K562 (cell line): Measurements from ENCODE around the gene TTC19. TPM values are rescaled to one million over a fixed set of nuclear protein-coding genes. Genes with fewer than 3 reads are reported as not detected.
A peak's percentile ranks its signal among the peaks of the same experiment; 100 is the strongest.

Source experiments
- ATAC-seq: fragments of 200-7000 bp; cut with Tn5 transposase; 3 replicates; pipeline ENCODE4 v1.9.1; 2020; ENCODE audit warnings: moderate library complexity
- BruUV-seq: library from RNA; stranded (reverse); fragments of 400-500 nt; replicated peaks from 2 replicates; lab custom pipeline; 2021; lab: Mats Ljungman, UMichigan
- CTCF ChIA-PET: fragments of 300-600 bp; formaldehyde crosslinking; extraction: SDS; loops from one replicate; lab custom pipeline; 2021; ENCODE audit warnings: low intra/inter-chr PET ratio; lab: Yijun Ruan, JAX
- POLR2A ChIA-PET: fragments of 300-600, 350-650 bp; sonication (Branson Sonifier 250); formaldehyde crosslinking; extraction: SDS; loops from one replicate; lab custom pipeline; 2021; ENCODE audit warnings: antibody characterized with exemption, inconsistent platforms; lab: Yijun Ruan, JAX
- DNase-seq, 4 experiments: peaks; one replicate each; pipeline versions ENCODE4 v3.0.0 to v3.0.0-alpha.2; 2011 to 2018; ENCODE audit warnings: low spot score in 3 of 4, mixed read lengths in 3 of 4; ENCODE audit errors: extremely low read depth in 1 of 4
- FAIRE-seq: peaks from 2 replicates; lab custom pipeline; 2011; peaks lifted over from hg19 to GRCh38; lab: Jason Lieb, UNC
- H2AFZ ChIP-seq: 2 replicates; pipeline ENCODE4 v1.6.0; 2011; ENCODE audit warnings: low read depth, low read length, control low read depth, inconsistent platforms
- H3K27ac ChIP-seq: fragments of 200-600 bp; 3 replicates; pipeline ENCODE4 v1.8.0; 2011; ENCODE audit warnings: low read depth, mild to moderate bottlenecking, control low read depth, inconsistent platforms, low read length, moderate library complexity, mixed read lengths; ENCODE audit errors: extremely low read depth
- H3K27me3 ChIP-seq, 2 experiments: fragments of 300-600 bp in 1 of 2; 2 replicates in 1 of 2; 3 replicates in 1 of 2; pipeline versions ENCODE4 v1.6.0 to v1.8.0; 2011; ENCODE audit warnings: inconsistent platforms in 2 of 2, low read length in 2 of 2, mild to moderate bottlenecking in 1 of 2, mixed read lengths in 1 of 2, moderate library complexity in 1 of 2; ENCODE audit not compliant: control insufficient read depth in 2 of 2, insufficient read depth in 2 of 2
- H3K36me3 ChIP-seq: fragments of 300-600 bp; 3 replicates; pipeline ENCODE4 v1.8.0; 2011; ENCODE audit warnings: mild to moderate bottlenecking, low read length, inconsistent platforms; ENCODE audit not compliant: control insufficient read depth, insufficient read depth
- H3K4me1 ChIP-seq, 2 experiments: fragments of 200-600 bp in 1 of 2; replicated peaks in 1 of 2; 2 replicates in 1 of 2; 3 replicates in 1 of 2; pipeline versions ENCODE4 v1.5.1 to v1.8.0; 2011; ENCODE audit warnings: inconsistent platforms in 2 of 2, low read length in 2 of 2, mild to moderate bottlenecking in 1 of 2, mixed read lengths in 1 of 2, moderate library complexity in 1 of 2; ENCODE audit not compliant: control insufficient read depth in 2 of 2, insufficient read depth in 2 of 2
- H3K4me2 ChIP-seq: 2 replicates; pipeline ENCODE4 v1.6.1; 2011; ENCODE audit warnings: low read length, control low read depth, inconsistent platforms, mixed read lengths; ENCODE audit not compliant: insufficient read depth
- H3K4me3 ChIP-seq: fragments of 200-600 bp; sonication (generic), shearing (Covaris generic); 2 replicates; pipeline ENCODE4 v1.5.1; 2016; ENCODE audit warnings: control low read depth, inconsistent platforms
- H3K79me2 ChIP-seq: fragments of 200-600 bp; 3 replicates; pipeline ENCODE4 v1.8.0; 2011; ENCODE audit warnings: low read length, inconsistent platforms; ENCODE audit not compliant: control insufficient read depth, insufficient read depth
- H3K9ac ChIP-seq, 2 experiments: 2 replicates each; pipeline versions ENCODE4 v1.6.0 to v1.6.1; 2011; ENCODE audit warnings: low read depth in 2 of 2, low read length in 2 of 2, control low read depth in 1 of 2, inconsistent platforms in 1 of 2, mild to moderate bottlenecking in 1 of 2, mixed read lengths in 1 of 2; ENCODE audit not compliant: insufficient read depth in 1 of 2
- H3K9me1 ChIP-seq: one replicate; pipeline ENCODE4 v1.6.0; 2011; ENCODE audit warnings: inconsistent platforms, mild to moderate bottlenecking, low read length, moderate library complexity; ENCODE audit not compliant: control insufficient read depth, insufficient read depth
- H3K9me3 ChIP-seq: replicated peaks from 2 replicates; pipeline ENCODE4 v1.5.1; 2011; ENCODE audit warnings: low read depth, low read length, inconsistent platforms; ENCODE audit not compliant: control insufficient read depth, insufficient read depth
- H4K20me1 ChIP-seq: replicated peaks from 2 replicates; pipeline ENCODE4 v1.6.1; 2011; ENCODE audit warnings: low read length, inconsistent platforms, mixed read lengths; ENCODE audit not compliant: control insufficient read depth, insufficient read depth
- ETV1 ChIP-seq: fragments of 450-650 bp; conservative IDR thresholded peaks from 2 replicates; pipeline ENCODE4 v1.6.1; 2016; ENCODE audit warnings: missing genetic modification characterization, control low read depth, low read depth, missing compliant biosample characterization
- HMBOX1 ChIP-seq: sonication (generic); IDR thresholded peaks from 2 replicates; pipeline ENCODE4 v1.6.1; 2016
- HNRNPL ChIP-seq: fragments of 200-400 bp; formaldehyde crosslinking; IDR thresholded peaks from 2 replicates; pipeline ENCODE4 v1.6.1; 2017; ENCODE audit warnings: low read depth, mild to moderate bottlenecking, low read length
- JUND ChIP-seq, 2 experiments: IDR thresholded peaks; 2 replicates in 1 of 2; 3 replicates in 1 of 2; pipeline ENCODE4 v1.6.1; 2011; ENCODE audit warnings: borderline replicate concordance in 2 of 2, low read depth in 2 of 2, low read length in 2 of 2, improper control_type of control experiment in 1 of 2, missing biosample characterization in 1 of 2, missing genetic modification characterization in 1 of 2, missing genetic modification reagents in 1 of 2
- NCOA1 ChIP-seq: fragments of 450-650 bp; IDR thresholded peaks from 2 replicates; pipeline ENCODE4 v1.6.1; 2016; ENCODE audit warnings: low read depth
- NFE2 ChIP-seq: IDR thresholded peaks from 2 replicates; pipeline ENCODE4 v1.6.1; 2014; ENCODE audit warnings: antibody characterized with exemption, low read depth
- POLR3A ChIP-seq: IDR thresholded peaks from 2 replicates; pipeline ENCODE4 v1.6.1; 2011; ENCODE audit warnings: borderline replicate concordance, mild to moderate bottlenecking, moderate library complexity; ENCODE audit not compliant: insufficient read length, insufficient read depth; ENCODE audit errors: extremely low read depth
- REST ChIP-seq, 2 experiments: fragments of 450-650 bp; formaldehyde crosslinking in 1 of 2; IDR thresholded peaks; 2 replicates each; pipeline versions ENCODE4 v1.4.0 to v1.6.1; 2014 to 2020; ENCODE audit warnings: mild to moderate bottlenecking in 2 of 2, borderline replicate concordance in 1 of 2, low read depth in 1 of 2
- TRIM28 ChIP-seq: fragments of 450-650 bp; IDR thresholded peaks from 2 replicates; pipeline ENCODE4 v1.6.1; 2017
- ZFP36 ChIP-seq: fragments of 150-350 bp; IDR thresholded peaks from 2 replicates; pipeline ENCODE4 v1.6.1; 2018; ENCODE audit warnings: low read length, low read depth; ENCODE audit not compliant: partially characterized antibody
- ZNF384 ChIP-seq: IDR thresholded peaks from 2 replicates; pipeline ENCODE4 v1.6.1; 2012; ENCODE audit warnings: low read depth, low read length, improper control_type of control experiment
- WGBS: fragments of 100-300 bp; shearing (Covaris generic); methylation state at CpG from one replicate; pipeline ENCODE4 v1.1.6; 2016; ENCODE audit warnings: low coverage, mixed read lengths; ENCODE audit not compliant: insufficient coverage; ENCODE audit errors: missing lambda C conversion rate; 5-methylcytosine and 5-hydroxymethylcytosine counted together
- in situ Hi-C: fragments of 300-500 bp; cut with MboI; formaldehyde crosslinking; loops from 4 replicates; pipeline ENCODE4 v1.15.0; 2018; ENCODE audit warnings: inconsistent platforms, mixed read lengths
- intact Hi-C: fragments of 100-400 bp; cut with micrococcal nuclease; formaldehyde crosslinking; loops from 2 replicates; pipeline ENCODE4 v1.14.2; 2022
- polyA plus RNA-seq, 8 experiments: library from polyadenylated mRNA; depleted of rRNA in 4 of 8; stranded (reverse) in 5 of 8; unstranded in 3 of 8; fragments of >200 nt; fragmentation: Nextera tagmentation in 2 of 8; fragmentation: Illumina TruSeq in 1 of 8; extraction: Ambion mirVana in 2 of 8; extraction: Trizol in 1 of 8; gene quantifications; 2 replicates each; pipeline versions ENCODE4 v1.2.1 to v1.2.3, GENCODE V29; 2011 to 2014; ENCODE audit warnings: inconsistent platforms in 1 of 8, missing spikeins in 1 of 8
- total RNA-seq, 7 experiments: library from RNA; depleted of rRNA in 6 of 7; stranded (reverse); fragments of >200 nt in 6 of 7; fragmentation: Illumina TruSeq in 2 of 7; extraction: Trizol in 2 of 7; gene quantifications; 2 replicates each; pipeline versions ENCODE4 v1.2.1 to v1.2.3, GENCODE V29; 2011 to 2021; ENCODE audit warnings: low replicate concordance in 1 of 7

Gene TTC19
- total and polyA plus RNA-seq, 9 of the 15 experiments (the other 6 are each of a cell fraction or from before 2014, with no cell fraction given): 8.1 to 60.8 (median 25.3) TPM

- intact Hi-C loops (no loop called here), in situ Hi-C loops (no loop called here)
- H4K20me1 ChIP-seq: no peaks in the 10 kb centered on the region
- TSS peak; percentile 36 for BruUV-seq
- ChIA-PET POLR2A (interaction anchor here (0.7 to 1.1 kb wide), 3 partner anchors 20 to 78 kb away, joined by 3 read pairs; no protein-coding TSS in a partner anchor), CTCF (no interaction called here)
- no peak overlapping the region for H3K4me3 ChIP-seq
- peaks cover 0 to 14% of the 10 kb centered on the region in 2 experiments; a peak in 2 of 5 replicates for H3K4me1 ChIP-seq
- H3K27me3 ChIP-seq: no peaks in the 10 kb centered on the region
- H2AFZ ChIP-seq: no peak overlapping the region
- H3K27ac ChIP-seq: peak overlapping the region; percentile 95
- FAIRE-seq (peak; percentile 84), ATAC-seq (peak; percentile 97), DNase-seq (peak; percentile 37 to 67 (median 53))
- H3K4me2 ChIP-seq: peak overlapping the region; percentile 9; the same call in 1 of the 2 replicates
- H3K9me3 ChIP-seq: no peaks in the 10 kb centered on the region
- H3K79me2 ChIP-seq: peaks cover 2% of the 10 kb centered on the region; the same call in 1 of the 3 replicates
- H3K9ac ChIP-seq: peak overlapping the region in 1 of 2 experiments; percentile 46; a peak in 2 of 4 replicates
- H3K36me3 ChIP-seq: peaks cover 89% of the 10 kb centered on the region
- WGBS: 54% methylated on average over 5 of the region's 5 CpGs
- no peaks in the 10 kb centered on the region for H3K9me1 ChIP-seq
- TF ChIP-seq JUND (IDR thresholded peaks at IDR 0.05; ENCODE audit: borderline replicate concordance, low read depth, low read length) (peak; percentile 96), JUND (tag; IDR thresholded peaks at IDR 0.05; ENCODE audit: borderline replicate concordance, low read depth, low read length) (peak; percentile 92), HNRNPL (no peak), REST (IDR thresholded peaks at IDR 0.05; ENCODE audit: borderline replicate concordance) (peak; percentile 13; the same call in 1 of the 2 replicates), REST (CRISPR knock-in tag; IDR thresholded peaks at IDR 0.05; ENCODE audit: low read depth) (no peak), ZNF384 (no peak), NCOA1 (0 out of 2 replicates have a peak, but pooled peaks have one; percentile 26), HMBOX1 (peak; percentile 39; the same call in 1 of the 2 replicates), ZFP36 (no peak), ETV1 (tag) (peak; percentile 81), TRIM28 (no peak), POLR3A (no peak), NFE2 (peak; percentile 54)
Observed at GRCh38 chr17:16027708-16028584, 28.3 kb downstream of the TTC19 start.
